Fibroblast of skin of back (primary cell): Measurements from ENCODE around the gene TOM1L2.
A peak's percentile ranks its signal among the peaks of the same experiment; 100 is the strongest.
"Not testable (repeated sequence)": the region's sequence is repeated elsewhere in the genome, so short reads cannot be mapped to it uniquely, and the experiment has no call there.

Experiments
- DNase-seq: peaks from one replicate; pipeline ENCODE4 v3.0.0-alpha.2; 2013

TOM1L2 gene

GRCh38 chr17:17815436-17816200, 156.6 kb downstream of the TOM1L2 start:
- DNase-seq: no peak

- no peak for DNase-seq
Observed at GRCh38 chr17:17815062-17815406, 157.2 kb downstream of the TOM1L2 start.

GRCh38 chr17:17814162-17815061, 157.8 kb downstream of the TOM1L2 start:
- no peak for DNase-seq

GRCh38 chr17:17813725-17814095, 158.5 kb downstream of the TOM1L2 start:
- no peak for DNase-seq

- no peak for DNase-seq
Observed at GRCh38 chr17:17813055-17813724, 159.0 kb downstream of the TOM1L2 start.

- peak; percentile 44 for DNase-seq
Observed at GRCh38 chr17:17812211-17813054, 159.8 kb downstream of the TOM1L2 start.

- no peak for DNase-seq
Observed at GRCh38 chr17:17811381-17812210, 160.6 kb downstream of the TOM1L2 start.

GRCh38 chr17:17810895-17811248, 161.3 kb downstream of the TOM1L2 start:
- DNase-seq: no peak

GRCh38 chr17:17810084-17810894, 161.9 kb downstream of the TOM1L2 start:
- DNase-seq: peak; percentile 36

GRCh38 chr17:17809531-17810083, 162.6 kb downstream of the TOM1L2 start:
- DNase-seq: no peak

- no peak for DNase-seq
Observed at GRCh38 chr17:17808706-17809432, 163.3 kb downstream of the TOM1L2 start.

- not testable (repeated sequence) for DNase-seq
Observed at GRCh38 chr17:17808200-17808599, 164.0 kb downstream of the TOM1L2 start.

GRCh38 chr17:17807440-17807839, 164.8 kb downstream of the TOM1L2 start:
- DNase-seq: no peak

- no peak for DNase-seq
Observed at GRCh38 chr17:17806611-17807274, 165.5 kb downstream of the TOM1L2 start.

- no peak for DNase-seq
Observed at GRCh38 chr17:17806035-17806434, 166.2 kb downstream of the TOM1L2 start.

- DNase-seq: no peak
Observed at GRCh38 chr17:17805575-17805974, 166.6 kb downstream of the TOM1L2 start.

GRCh38 chr17:17804007-17804406, 168.2 kb downstream of the TOM1L2 start:
- no peak for DNase-seq

GRCh38 chr17:17801800-17802481, 170.3 kb downstream of the TOM1L2 start:
- no peak for DNase-seq
